NCI-H1436 (cell line): ENCODE data around the gene VAV2.

ENCODE experiments used
- DNase-seq: peaks from one replicate; lab custom pipeline; 2025; lab: John Stamatoyannopoulos, UW

Gene VAV2

DNA sequence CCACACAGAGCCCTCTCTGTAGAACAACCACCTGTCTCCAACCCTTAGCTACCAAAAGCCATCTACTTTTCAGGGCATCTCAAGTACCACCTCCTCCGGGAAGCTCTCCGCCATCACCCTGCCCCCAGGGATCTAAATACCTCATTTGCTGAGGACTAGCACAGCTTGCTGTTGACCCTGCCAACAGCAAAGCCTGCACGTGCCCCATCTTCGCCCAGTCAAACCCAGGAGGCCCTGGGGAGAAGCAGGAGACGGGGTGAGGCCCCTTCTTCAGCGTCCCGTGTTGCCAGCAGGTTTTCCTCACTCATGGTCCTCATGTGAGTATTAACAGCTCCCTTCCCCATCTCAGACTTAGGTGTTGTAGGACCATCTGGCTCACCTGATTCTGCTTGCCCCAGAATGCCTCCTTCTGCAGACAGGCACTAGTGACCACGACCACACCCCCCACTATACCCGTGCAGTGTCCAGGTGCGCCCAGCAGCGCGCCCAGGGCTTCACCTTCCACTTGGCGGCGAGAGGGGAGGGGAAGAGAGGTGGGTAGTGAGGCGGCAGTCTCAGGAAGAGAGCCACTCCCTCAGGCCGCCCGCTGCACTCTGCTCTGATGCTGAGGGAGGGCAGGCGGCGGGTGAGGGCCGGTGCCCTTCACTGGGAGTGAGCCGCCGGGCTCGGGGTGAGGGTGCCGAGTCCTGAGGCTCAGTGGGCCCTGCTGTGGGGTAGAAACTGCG, 11.1 kb downstream of the VAV2 start:
- no peak for DNase-seq

- no peak for DNase-seq
Measured at GRCh38 chr9:133979921-133980863, 11.9 kb downstream of the VAV2 start.

GRCh38 chr9:133979273-133979920, 12.7 kb downstream of the VAV2 start:
- no peak for DNase-seq

DNA sequence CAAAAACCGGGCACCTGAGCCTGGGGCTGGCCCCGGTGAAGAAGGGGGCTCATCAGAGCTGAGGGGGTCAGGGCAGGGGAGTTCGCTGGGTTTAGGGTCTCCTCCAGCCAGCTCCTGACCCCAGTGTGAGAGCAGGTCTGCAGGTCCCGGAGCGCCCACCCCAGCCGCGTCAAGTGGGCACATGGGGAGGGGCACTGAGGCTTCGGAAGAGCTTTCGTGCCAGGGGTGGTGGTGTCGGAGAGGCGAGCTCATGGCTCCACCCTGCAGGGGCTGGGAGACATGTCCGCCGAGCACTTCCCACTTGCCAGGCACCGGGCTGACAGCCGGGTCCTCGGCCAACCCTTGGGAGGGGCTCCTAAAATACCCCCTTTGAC, 13.2 kb downstream of the VAV2 start:
- no peak for DNase-seq

DNA sequence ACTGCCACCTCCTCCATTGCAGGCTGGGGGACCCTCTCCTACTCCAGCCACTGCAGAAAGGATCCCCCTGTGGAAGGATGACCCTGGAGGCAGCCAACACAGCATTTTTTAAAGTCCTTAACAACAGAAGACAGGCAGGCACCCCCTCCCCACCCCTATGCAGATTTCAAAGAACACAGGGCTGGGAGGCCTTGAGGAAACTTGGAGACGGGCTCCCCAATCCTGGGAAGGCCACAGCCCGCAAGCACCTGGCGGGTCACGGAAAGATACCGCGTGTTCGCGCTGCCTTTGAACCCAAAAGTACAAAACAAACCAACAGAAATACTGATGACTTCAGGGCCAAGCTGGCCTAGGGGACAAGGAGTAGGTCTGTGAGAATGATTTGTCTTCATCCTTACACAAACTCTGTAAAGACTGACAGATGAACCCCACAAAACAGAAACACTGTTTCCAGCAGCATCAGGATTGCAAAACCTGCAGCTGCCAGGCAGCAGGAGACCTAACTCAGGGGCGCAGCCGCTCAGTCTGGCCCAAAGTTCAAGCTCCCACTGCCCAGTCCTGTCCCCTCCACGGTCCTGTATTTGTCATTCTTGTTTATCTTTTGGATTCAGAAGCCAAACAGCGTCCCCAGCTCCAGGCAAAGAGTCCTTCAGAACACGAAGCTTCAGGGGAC, 13.8 kb downstream of the VAV2 start:
- DNase-seq = no peak

DNA sequence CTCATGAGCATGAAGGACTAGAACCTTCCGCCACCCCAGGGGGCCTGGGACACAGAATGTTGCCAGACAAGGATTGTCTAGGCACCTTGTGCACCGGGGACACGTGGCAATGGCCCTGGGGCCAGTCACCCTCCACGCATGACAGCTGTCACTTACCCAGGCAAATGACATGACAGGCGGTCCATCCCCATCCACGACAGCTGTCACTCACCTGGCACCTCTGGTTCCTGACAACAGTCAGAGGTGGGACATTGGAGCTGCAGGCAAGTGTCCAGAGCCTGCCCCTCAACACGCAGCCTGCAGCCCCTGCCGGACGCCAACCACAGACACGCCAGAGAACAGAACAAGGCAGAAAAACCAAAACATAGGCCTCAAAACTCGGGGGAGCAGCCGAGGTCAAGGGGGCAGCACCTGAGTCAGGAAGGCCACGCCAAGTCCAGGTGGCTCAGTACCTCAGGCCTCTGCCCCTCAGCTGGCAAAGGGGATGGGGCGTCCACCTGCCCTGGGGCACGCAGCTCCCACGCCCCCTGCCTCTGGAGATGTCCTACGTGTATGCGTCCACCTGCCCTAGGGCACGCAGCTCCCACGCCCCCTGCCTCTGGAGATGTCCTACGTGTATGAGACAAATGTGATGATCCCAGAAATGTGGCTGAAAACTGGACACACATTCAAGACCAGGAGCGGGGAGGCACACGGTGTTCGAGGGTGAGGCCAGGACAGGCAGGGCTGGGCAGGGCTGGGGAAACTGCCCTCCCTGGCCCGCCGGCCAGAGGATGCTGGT, 14.5 kb downstream of the VAV2 start:
- no peak for DNase-seq

- DNase-seq = no peak
Measured at GRCh38 chr9:133976887-133977286, 15.2 kb downstream of the VAV2 start.

- no peak for DNase-seq
Measured at GRCh38 chr9:133976191-133976861, 15.8 kb downstream of the VAV2 start.

- DNase-seq = no peak
Measured at GRCh38 chr9:133975511-133975910, 16.6 kb downstream of the VAV2 start.

DNA sequence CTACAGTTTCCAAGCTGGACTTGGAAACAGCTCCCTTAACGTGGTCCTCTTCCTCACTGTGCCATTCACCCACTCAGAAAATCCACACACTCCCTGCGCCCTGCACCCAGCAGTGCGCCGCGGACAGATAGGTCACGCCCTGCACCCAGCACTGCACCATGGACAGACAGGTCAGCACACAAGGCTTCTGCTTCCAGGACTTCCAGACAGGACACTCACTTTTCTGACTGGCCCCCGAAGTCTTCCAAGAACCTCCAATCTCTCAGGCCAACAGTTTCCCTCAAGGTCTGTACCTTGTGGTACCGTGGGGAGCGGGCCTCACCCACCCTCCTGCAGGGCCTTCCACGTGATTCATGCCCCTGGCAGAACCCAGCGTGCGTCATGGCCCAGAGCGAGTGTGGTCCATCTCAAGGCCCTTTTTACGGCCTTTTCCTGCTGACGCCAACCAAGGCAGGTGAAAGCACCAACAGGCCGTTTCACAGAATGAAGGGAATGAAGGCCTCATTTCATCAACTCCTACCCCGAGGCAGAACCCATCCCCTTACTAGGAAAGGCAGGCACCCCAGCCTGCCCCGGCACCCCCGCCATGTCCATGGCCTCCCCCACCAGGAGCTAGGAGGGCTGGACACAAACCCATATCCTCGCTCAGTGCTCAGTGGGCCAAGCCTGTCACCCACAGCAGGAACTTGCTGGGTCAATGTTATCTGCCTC, 17.3 kb downstream of the VAV2 start:
- no peak for DNase-seq

DNA sequence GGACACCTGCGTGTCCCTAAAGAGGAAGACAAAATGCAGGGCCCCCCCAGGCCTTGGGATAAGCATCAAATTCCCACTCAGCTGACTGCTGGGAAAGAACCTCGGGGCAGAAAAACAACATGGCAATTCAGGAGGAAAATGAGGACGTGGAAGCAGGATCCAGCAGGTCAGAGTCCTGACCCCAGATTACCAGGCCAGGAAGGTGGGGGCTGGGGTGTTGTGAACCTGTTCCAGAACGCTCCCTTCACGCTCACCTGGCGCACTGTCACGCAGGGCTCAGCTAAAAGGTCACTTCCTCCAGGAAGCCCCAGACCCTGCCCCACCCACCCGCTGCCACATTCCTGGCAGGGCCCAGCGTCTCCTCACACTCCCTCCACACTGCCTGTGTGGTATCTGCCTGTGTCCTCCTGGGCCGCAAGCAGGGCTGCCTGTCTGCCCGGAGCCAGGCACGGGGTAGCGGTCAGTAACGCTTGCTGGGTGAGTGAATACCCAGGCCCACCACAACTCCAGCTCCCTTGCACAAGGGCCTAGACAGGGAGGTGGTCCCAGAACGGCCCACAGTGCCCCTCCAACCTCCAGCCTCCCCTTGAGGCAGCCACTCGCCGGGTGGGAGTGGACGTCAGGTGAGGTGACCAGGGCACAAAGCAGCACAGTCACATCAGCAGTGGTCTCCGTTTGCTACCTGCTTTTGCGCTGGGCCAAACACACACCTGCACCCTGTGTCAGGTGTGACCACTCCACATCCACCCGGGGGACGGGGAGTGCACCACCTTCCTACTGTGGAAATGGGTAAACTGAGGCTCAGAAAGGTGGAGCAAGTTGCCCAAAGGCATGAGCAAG, 18.1 kb downstream of the VAV2 start:
- no peak for DNase-seq

GRCh38 chr9:133973111-133973790, 18.9 kb downstream of the VAV2 start:
- no peak for DNase-seq

- no peak for DNase-seq
Measured at GRCh38 chr9:133971981-133972941, 19.9 kb downstream of the VAV2 start.

- DNase-seq = no peak
Measured at GRCh38 chr9:133971121-133971951, 20.8 kb downstream of the VAV2 start.

- no peak for DNase-seq
Measured at GRCh38 chr9:133970581-133971058, 21.5 kb downstream of the VAV2 start.
